ENCODE results near the gene CNN2. TPM values are rescaled to one million over a fixed set of nuclear protein-coding genes. Genes with fewer than 3 reads are reported as not detected.
A peak's percentile ranks its signal among the peaks of the same experiment; 100 is the strongest.

CNN2 gene
- total and polyA plus RNA-seq, 9 of the 15 experiments (the other 6 are each of a cell fraction or from before 2014, with no cell fraction given) = 12.1 to 174 (median 52.7) TPM

- TF ChIP-seq ZNF318 (IDR thresholded peaks at IDR 0.05; ENCODE audit: borderline replicate concordance in 1 of 2, low read depth in 1 of 2) = no peak
- no peak for TF ChIP-seq NEUROD1 (IDR thresholded peaks at IDR 0.05; ENCODE audit: borderline replicate concordance, low read depth, low read length, partially characterized antibody)
- 0 out of 2 replicates have a peak, but pooled peaks have one; percentile 17 for TF ChIP-seq RUNX1 (IDR thresholded peaks at IDR 0.05; ENCODE audit: low read depth)
- peak; percentile 76 to 88 for TF ChIP-seq MNT (conservative IDR thresholded peaks at IDR 0.05)
- no peak for TF ChIP-seq ZBTB9 (CRISPR knock-in tag; IDR thresholded peaks at IDR 0.05)
- TF ChIP-seq HMG20B (CRISPR knock-in tag; IDR thresholded peaks at IDR 0.05) = no peak
- no peak for TF ChIP-seq KDM4B (IDR thresholded peaks at IDR 0.05; ENCODE audit: borderline replicate concordance in 2 of 2, low read depth in 1 of 2)
- no peak for TF ChIP-seq CAMTA2 (CRISPR knock-in tag; conservative IDR thresholded peaks at IDR 0.05)
- no peak for TF ChIP-seq PATZ1 (CRISPR knock-in tag; IDR thresholded peaks at IDR 0.05; ENCODE audit: borderline replicate concordance)
- TF ChIP-seq ZNF551 (CRISPR knock-in tag; IDR thresholded peaks at IDR 0.05) = no peak
- TF ChIP-seq HDAC2 (IDR thresholded peaks at IDR 0.05) = peak; percentile 89; the same call in 1 of the 2 replicates
- no peak for TF ChIP-seq SPI1 (IDR thresholded peaks at IDR 0.05; ENCODE audit: borderline replicate concordance, low read depth, low read length)
- TF ChIP-seq ZNF253 (CRISPR knock-in tag; conservative IDR thresholded peaks at IDR 0.05) = no peak
These were observed 15.7 kb downstream of the CNN2 start (continued) for GRCh38 chr19:1041835-1042685.
